D721Med (cell line): ENCODE data around the gene TMC8.

Source experiments
- DNase-seq: peaks from one replicate; pipeline ENCODE4 v3.0.0; 2011; ENCODE audit warnings: low spot score; ENCODE audit not compliant: insufficient read length
- FAIRE-seq: peaks from 2 replicates; lab custom pipeline; 2011; peaks lifted over from hg19 to GRCh38; lab: Jason Lieb, UNC
- TF ChIP-seq, protein P1 (sequence below): IDR thresholded peaks from 2 replicates; pipeline ENCODE4 v1.5.1; 2012; ENCODE audit warnings: mild to moderate bottlenecking, control low read depth; ENCODE audit not compliant: insufficient read depth; ENCODE audit errors: missing control alignments

The TMC8 gene

DNA sequence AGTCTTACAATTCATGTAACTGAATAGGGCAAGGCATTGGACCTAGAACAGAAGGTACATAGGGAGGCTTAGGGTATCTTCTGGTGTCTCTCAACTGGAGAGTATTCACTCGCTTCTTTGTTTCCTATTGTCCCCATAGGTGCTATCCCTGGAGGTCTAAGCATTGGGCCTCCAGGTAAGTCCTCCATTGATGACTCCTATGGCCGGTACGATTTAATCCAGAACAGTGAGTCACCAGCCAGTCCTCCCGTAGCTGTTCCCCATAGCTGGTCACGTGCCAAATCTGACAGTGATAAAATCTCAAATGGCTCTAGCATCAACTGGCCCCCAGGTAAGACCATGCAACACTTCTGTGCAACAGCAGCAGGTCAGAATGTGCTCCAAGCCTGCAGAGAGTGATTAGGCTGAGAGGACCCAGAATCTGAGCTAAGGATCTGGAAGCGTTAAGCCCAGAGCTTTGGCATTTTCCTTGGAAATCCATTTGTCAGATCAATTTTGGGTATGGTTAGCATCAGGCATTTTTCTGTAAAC is 37.7 kb upstream of the TMC8 start:
- TF ChIP-seq, protein P1, sequence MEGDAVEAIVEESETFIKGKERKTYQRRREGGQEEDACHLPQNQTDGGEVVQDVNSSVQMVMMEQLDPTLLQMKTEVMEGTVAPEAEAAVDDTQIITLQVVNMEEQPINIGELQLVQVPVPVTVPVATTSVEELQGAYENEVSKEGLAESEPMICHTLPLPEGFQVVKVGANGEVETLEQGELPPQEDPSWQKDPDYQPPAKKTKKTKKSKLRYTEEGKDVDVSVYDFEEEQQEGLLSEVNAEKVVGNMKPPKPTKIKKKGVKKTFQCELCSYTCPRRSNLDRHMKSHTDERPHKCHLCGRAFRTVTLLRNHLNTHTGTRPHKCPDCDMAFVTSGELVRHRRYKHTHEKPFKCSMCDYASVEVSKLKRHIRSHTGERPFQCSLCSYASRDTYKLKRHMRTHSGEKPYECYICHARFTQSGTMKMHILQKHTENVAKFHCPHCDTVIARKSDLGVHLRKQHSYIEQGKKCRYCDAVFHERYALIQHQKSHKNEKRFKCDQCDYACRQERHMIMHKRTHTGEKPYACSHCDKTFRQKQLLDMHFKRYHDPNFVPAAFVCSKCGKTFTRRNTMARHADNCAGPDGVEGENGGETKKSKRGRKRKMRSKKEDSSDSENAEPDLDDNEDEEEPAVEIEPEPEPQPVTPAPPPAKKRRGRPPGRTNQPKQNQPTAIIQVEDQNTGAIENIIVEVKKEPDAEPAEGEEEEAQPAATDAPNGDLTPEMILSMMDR: no peak
- DNase-seq (no peak), FAIRE-seq (no peak)

DNA sequence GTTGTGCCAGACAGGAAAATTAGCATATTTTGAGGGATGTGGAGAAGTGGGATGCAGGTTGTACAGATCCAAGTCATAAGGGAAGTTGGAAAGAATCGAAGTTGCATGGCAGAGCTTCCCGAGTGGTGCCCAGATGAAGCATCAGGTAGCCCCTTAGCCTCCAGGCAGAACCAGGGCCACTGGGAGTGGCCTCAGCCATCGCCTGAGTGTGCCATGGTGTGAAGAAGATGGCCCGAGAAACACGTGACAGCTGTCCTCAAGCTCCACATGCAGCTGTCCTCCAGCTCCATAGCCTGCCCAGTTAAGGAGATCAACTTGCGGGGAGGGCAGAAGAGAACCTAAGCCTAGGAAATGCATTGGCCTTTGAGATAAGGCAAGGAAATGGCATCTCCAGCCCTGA is 35.5 kb upstream of the TMC8 start:
- DNase-seq: no peak
- TF ChIP-seq, protein P1: no peak
- FAIRE-seq: no peak

DNA sequence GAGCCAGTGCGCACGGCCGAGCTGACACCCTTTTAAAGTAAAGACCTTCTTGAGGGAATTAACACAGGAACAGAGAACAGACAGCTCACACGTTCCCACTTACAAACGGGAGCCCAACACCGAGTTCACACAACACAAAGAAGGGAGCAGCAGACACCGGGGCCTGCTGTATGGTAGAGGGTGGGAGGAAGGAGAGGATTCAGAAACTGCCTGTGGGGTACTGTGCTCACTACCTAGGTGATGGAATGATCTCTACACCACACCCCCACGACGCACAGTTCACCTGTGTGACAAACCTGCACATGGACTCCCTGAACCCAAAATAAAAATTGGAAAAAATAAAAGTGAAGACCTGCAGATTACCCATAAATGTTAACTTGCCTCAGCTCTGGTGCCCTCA is 34.5 kb upstream of the TMC8 start:
- TF ChIP-seq, protein P1: no peak
- no peak for FAIRE-seq
- DNase-seq: no peak

DNA sequence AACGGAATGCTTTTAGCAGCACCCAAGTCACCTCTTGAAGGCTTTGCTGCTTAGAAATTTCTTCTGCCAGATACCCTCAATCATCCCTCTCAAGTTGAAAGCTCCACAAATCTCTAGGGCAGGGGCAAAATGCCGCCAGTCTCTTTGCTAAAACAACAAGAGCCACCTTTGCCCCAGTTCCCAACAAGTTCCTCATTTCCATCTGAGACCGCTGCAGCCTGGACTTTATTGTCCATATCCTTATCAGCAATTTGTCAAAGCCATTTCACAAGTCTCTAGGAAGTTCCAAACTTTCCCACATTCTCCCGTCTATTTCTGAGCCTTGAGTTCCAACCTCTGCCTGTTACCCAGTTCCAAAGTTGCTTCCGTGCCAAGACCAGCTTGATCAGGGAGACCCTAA is 29.5 kb upstream of the TMC8 start:
- TF ChIP-seq, protein P1: no peak
- no peak for DNase-seq
- no peak for FAIRE-seq

DNA sequence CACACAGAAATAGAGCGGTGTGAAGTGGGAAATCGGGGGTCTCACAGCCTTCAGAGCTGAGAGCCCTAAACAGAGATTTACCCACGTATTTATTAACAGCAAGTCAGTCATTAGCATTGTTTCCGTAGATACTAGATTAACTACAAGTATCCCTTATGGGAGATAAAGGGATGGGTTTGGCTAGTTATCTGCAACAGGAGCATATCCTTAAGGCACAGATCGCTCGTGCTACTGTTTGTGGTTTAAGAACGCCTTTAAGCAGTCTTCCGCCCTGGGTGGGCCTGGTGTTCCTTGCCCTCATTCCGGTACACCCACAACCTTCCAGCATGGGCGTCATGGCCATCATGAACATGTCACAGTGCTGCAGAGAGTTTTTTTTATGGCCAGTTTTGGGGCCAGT is 29.0 kb upstream of the TMC8 start:
- TF ChIP-seq, protein P1: no peak
- FAIRE-seq (no peak), DNase-seq (no peak)

DNA sequence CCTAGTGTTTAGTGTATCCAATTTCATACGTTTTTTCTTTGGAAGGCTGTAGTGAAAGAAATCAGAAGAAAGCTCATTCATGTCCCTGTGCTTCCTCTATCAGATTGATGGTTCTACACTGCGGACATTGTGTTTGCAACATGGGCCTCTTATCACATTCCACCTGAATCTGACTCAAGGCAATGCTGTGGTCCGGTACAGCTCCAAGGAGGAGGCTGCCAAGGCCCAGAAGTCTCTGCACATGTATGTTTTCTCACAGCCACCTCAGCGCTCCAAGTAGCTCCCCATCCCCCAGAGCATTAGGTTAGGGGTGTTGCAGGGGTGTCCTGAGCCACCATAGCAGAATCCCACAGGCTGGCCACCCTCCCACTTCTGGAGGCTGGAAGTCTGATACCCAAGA is 27.3 kb upstream of the TMC8 start:
- TF ChIP-seq, protein P1: no peak
- FAIRE-seq (no peak), DNase-seq (no peak)

DNA sequence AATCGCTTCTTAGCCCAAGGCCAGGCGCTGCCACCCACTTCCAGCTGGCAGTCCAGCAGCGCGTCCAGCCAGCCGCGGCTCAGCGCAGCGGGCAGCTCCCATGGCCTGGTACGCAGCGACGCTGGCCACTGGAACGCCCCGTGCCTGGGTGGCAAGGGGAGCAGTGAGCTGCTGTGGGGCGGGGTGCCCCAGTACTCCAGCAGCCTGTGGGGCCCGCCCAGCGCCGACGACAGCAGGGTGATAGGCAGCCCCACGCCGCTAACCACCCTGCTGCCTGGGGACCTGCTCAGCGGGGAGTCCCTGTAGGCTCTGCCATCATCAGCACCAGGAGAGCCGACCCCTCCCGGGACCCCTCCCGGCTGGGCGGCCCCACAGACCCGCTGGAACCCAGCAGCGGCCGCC is 26.0 kb upstream of the TMC8 start:
- DNase-seq (no peak), FAIRE-seq (no peak)
- TF ChIP-seq, protein P1: no peak
